GM19043 (cell line): ENCODE results near the gene JPT1.

ENCODE experiments used
- ATAC-seq: cut with Tn5 transposase; IDR thresholded peaks from one replicate; pipeline ENCODE4 v1.9.1; 2021; ENCODE audit warnings: low read depth; ENCODE audit not compliant: unreplicated experiment

Gene JPT1

DNA sequence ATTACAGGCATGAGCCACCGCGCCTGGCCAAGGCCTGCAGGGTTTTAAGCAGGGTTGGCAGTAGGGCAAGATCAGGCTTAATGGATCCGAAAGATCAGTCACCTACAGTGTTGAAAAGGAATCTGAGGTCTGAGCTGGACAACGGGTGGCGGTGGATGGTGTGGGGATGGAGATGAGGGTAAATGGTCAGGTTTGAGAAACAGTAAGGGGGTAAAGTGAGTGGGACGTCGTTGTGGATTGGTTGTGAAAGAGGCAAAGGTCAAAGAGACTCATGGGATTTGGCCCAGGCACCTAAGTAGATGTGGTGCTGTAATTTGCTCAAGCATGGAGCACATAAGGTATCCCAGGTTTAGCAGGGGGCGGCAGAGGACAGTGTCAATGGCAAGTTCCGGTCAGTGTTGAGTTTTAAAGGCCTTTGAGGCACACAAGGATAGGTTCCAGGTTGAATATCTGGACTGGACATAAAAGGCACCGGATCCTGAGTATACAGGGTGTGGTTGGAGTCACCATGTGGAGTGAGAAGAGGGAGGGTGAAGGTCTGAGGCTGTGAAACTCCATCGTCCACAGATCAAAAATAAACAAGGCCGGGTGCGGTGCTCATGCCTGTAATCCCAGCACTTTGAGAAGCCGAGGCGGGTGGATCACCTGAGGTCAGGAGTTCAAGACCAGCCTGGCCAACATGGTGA, 67.7 kb downstream of the JPT1 start:
- no peak for ATAC-seq
